Progenitor cell of endocrine pancreas (in vitro differentiated cells): ENCODE measurements around the gene UBE2I. TPM values are rescaled to one million over a fixed set of nuclear protein-coding genes. Genes with fewer than 3 reads are reported as not detected.

Experiments used
- DNase-seq: peaks from one replicate; pipeline ENCODE4 v3.0.0; 2021; ENCODE audit warnings: low spot score; ENCODE audit not compliant: unreplicated experiment
- H3K27ac Mint-ChIP-seq: 2 replicates; pipeline ENCODE4 v1.8.0; 2021; ENCODE audit warnings: mild to moderate bottlenecking, moderate library complexity, mixed read lengths
- H3K27me3 Mint-ChIP-seq: 2 replicates; pipeline ENCODE4 v1.8.0; 2021; ENCODE audit warnings: mixed read lengths
- H3K36me3 Mint-ChIP-seq: 2 replicates; pipeline ENCODE4 v1.8.0; 2022; ENCODE audit warnings: mixed read lengths; ENCODE audit not compliant: insufficient read depth
- H3K4me1 Mint-ChIP-seq: 2 replicates; pipeline ENCODE4 v1.8.0; 2021; ENCODE audit warnings: low read depth, mixed read lengths
- H3K4me3 Mint-ChIP-seq: 2 replicates; pipeline ENCODE4 v1.8.0; 2021; ENCODE audit warnings: low read depth, mild to moderate bottlenecking, moderate library complexity, mixed read lengths
- H3K9me3 Mint-ChIP-seq: 2 replicates; pipeline ENCODE4 v1.8.0; 2021; ENCODE audit warnings: low read depth, mixed read lengths
- CTCF ChIP-seq: fragments of 200-600 bp; sonication (generic); IDR thresholded peaks from one replicate; pipeline ENCODE4 v1.5.0; 2021; ENCODE audit warnings: antibody characterized with exemption, mild to moderate bottlenecking; ENCODE audit not compliant: unreplicated experiment
- total RNA-seq: library from RNA; stranded (reverse); gene quantifications from 2 replicates; pipeline ENCODE4 v1.2.1, GENCODE V29; 2021

Gene UBE2I
- total RNA-seq, 1 donor from 2014 or later = 211 TPM

GRCh38 chr16:1356061-1356900 lies 46.8 kb downstream of the UBE2I start:
- Mint-ChIP-seq H3K36me3 (no peaks in the 10 kb centered on the region), H3K27ac (no peak overlapping the region), H3K4me1 (peaks cover 7% of the 10 kb centered on the region), H3K9me3 (no peaks in the 10 kb centered on the region), H3K27me3 (no peaks in the 10 kb centered on the region), H3K4me3 (no peak overlapping the region)
- DNase-seq = no peak
- no peak for TF ChIP-seq CTCF

- TF ChIP-seq CTCF = no peak
- Mint-ChIP-seq H3K4me1 (peaks cover 1% of the 10 kb centered on the region), H3K9me3 (no peaks in the 10 kb centered on the region), H3K36me3 (no peaks in the 10 kb centered on the region), H3K4me3 (no peak overlapping the region), H3K27me3 (no peaks in the 10 kb centered on the region), H3K27ac (no peak overlapping the region)
- DNase-seq = no peak
These were observed 48.6 kb downstream of the UBE2I start for GRCh38 chr16:1357906-1358566.

GRCh38 chr16:1361685-1362360 lies 52.4 kb downstream of the UBE2I start:
- H3K4me3 Mint-ChIP-seq = no peak overlapping the region

GRCh38 chr16:1362807-1363206 lies 53.4 kb downstream of the UBE2I start:
- H3K9me3 Mint-ChIP-seq = no peaks in the 10 kb centered on the region
- no peak for TF ChIP-seq CTCF
- no peaks in the 10 kb centered on the region for H3K4me1 Mint-ChIP-seq
- no peak overlapping the region for H3K4me3 Mint-ChIP-seq
- no peak for DNase-seq
- H3K27me3 Mint-ChIP-seq = no peaks in the 10 kb centered on the region
- H3K36me3 Mint-ChIP-seq = peaks cover 1% of the 10 kb centered on the region
- H3K27ac Mint-ChIP-seq = no peak overlapping the region

More at GRCh38 chr16:1361685-1362360, 52.4 kb downstream of the UBE2I start:
- H3K9me3 Mint-ChIP-seq = no peaks in the 10 kb centered on the region
- no peak for TF ChIP-seq CTCF
- no peaks in the 10 kb centered on the region for H3K27me3 Mint-ChIP-seq
- H3K4me1 Mint-ChIP-seq = no peaks in the 10 kb centered on the region
- H3K36me3 Mint-ChIP-seq = peaks cover 1% of the 10 kb centered on the region
- H3K27ac Mint-ChIP-seq = no peak overlapping the region
- DNase-seq = no peak

GRCh38 chr16:1363501-1364041 lies 54.1 kb downstream of the UBE2I start:
- DNase-seq = peak; percentile 56
- no peak overlapping the region for H3K27ac Mint-ChIP-seq

More at GRCh38 chr16:1363501-1364041, 54.1 kb downstream of the UBE2I start:
- Mint-ChIP-seq H3K36me3 (peaks cover 1% of the 10 kb centered on the region), H3K4me3 (no peak overlapping the region), H3K4me1 (no peaks in the 10 kb centered on the region), H3K27me3 (no peaks in the 10 kb centered on the region), H3K9me3 (no peaks in the 10 kb centered on the region)
- TF ChIP-seq CTCF = peak; percentile 85
